Muscle layer of colon (tissue), 2 donors: ENCODE results near the gene ABTB2.
A peak's percentile ranks its signal among the peaks of the same experiment; 100 is the strongest.

Source experiments
- H3K27ac ChIP-seq: one replicate; pipeline ENCODE4 v1.7.0; 2013; ENCODE audit warnings: low read depth, mild to moderate bottlenecking, low read length, moderate library complexity
- H3K27me3 ChIP-seq, 2 donors: one replicate each; pipeline ENCODE4 v1.7.0; 2013; ENCODE audit warnings: low read length in 2 of 2, mild to moderate bottlenecking in 2 of 2; ENCODE audit not compliant: insufficient read depth in 2 of 2, control insufficient read depth in 1 of 2
- H3K36me3 ChIP-seq: one replicate; pipeline ENCODE4 v1.7.0; 2013; ENCODE audit warnings: mild to moderate bottlenecking, low read length; ENCODE audit not compliant: insufficient read depth
- H3K4me1 ChIP-seq: one replicate; pipeline ENCODE4 v1.7.0; 2013; ENCODE audit warnings: mild to moderate bottlenecking, low read length; ENCODE audit not compliant: insufficient read depth
- H3K4me3 ChIP-seq, 2 donors: one replicate each; pipeline ENCODE4 v1.7.0; 2013; ENCODE audit warnings: low read length in 2 of 2, low read depth in 1 of 2, mild to moderate bottlenecking in 1 of 2, moderate library complexity in 1 of 2
- H3K9ac ChIP-seq: one replicate; pipeline ENCODE4 v1.7.0; 2013; ENCODE audit warnings: low read length
- H3K9me3 ChIP-seq: one replicate; pipeline ENCODE4 v1.7.0; 2013; ENCODE audit warnings: mild to moderate bottlenecking, low read length
- donor health status: abdominal sarcoma.
- donor health status: Adenocarcinoma of cecum.

Gene ABTB2

GRCh38 chr11:34358728-34359547 lies 1.1 kb upstream of the ABTB2 start:
- H3K9me3 ChIP-seq = no peaks in the 10 kb centered on the region
- H3K4me1 ChIP-seq = peaks cover 18% of the 10 kb centered on the region
- peaks cover 0 to 8% of the 10 kb centered on the region in 2 donors for H3K27me3 ChIP-seq
- H3K4me3 ChIP-seq = peak overlapping the region; percentile 12 to 71
- H3K36me3 ChIP-seq = no peaks in the 10 kb centered on the region
- peak overlapping the region; percentile 39 for H3K9ac ChIP-seq
- H3K27ac ChIP-seq = peak overlapping the region; percentile 90

- Histone ChIP-seq H3K9me3 (no peaks in the 10 kb centered on the region), H3K4me3 (peak overlapping the region; percentile 12 to 71), H3K9ac (peak overlapping the region; percentile 39), H3K4me1 (peaks cover 18% of the 10 kb centered on the region), H3K27ac (peak overlapping the region; percentile 90), H3K36me3 (no peaks in the 10 kb centered on the region), H3K27me3 (peaks cover 0 to 8% of the 10 kb centered on the region in 2 donors)
Observed at GRCh38 chr11:34358258-34358727, 483 bp upstream of the ABTB2 start.

GRCh38 chr11:34356913-34357700 lies 703 bp downstream of the ABTB2 start:
- Histone ChIP-seq H3K36me3 (no peaks in the 10 kb centered on the region), H3K27ac (peak overlapping the region; percentile 35), H3K4me3 (peak overlapping the region; percentile 33 to 63), H3K27me3 (peaks cover 0 to 8% of the 10 kb centered on the region in 2 donors), H3K9me3 (no peaks in the 10 kb centered on the region), H3K9ac (no peak overlapping the region), H3K4me1 (peaks cover 18% of the 10 kb centered on the region)

- H3K4me1 ChIP-seq = peaks cover 18% of the 10 kb centered on the region
- no peaks in the 10 kb centered on the region for H3K36me3 ChIP-seq
- no peak overlapping the region for H3K27ac ChIP-seq
- H3K27me3 ChIP-seq = peaks cover 0 to 8% of the 10 kb centered on the region in 2 donors
- no peaks in the 10 kb centered on the region for H3K9me3 ChIP-seq
- peak overlapping the region; percentile 33 to 63 for H3K4me3 ChIP-seq
- no peak overlapping the region for H3K9ac ChIP-seq
Observed at GRCh38 chr11:34356576-34356912, 1.3 kb downstream of the ABTB2 start.

DNA sequence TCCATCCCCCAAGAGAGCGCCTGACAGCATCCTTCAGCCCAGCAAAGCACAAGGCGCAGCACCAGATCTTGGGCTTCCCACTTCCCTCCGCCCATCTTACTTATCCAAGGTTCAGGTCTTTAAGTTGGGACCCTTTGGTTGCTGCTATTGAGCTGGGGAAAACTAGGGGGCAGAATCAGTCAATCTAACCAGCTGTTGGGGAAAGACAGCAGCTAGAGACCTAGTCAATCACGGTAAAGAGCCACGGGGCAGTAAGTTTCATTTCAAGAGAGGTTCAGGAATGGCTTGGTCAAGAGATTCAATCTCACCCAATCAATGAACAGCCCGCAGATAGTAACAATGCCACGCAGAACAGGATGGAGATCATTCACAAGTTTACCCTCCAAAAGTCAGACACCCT lies 1.7 kb downstream of the ABTB2 start:
- H3K27ac ChIP-seq = no peak overlapping the region
- H3K36me3 ChIP-seq = no peaks in the 10 kb centered on the region
- H3K9ac ChIP-seq = no peak overlapping the region
- peaks cover 18% of the 10 kb centered on the region for H3K4me1 ChIP-seq
- H3K4me3 ChIP-seq = peak overlapping the region; percentile 33 to 63
- no peaks in the 10 kb centered on the region for H3K9me3 ChIP-seq
- peaks cover 0 to 8% of the 10 kb centered on the region in 2 donors for H3K27me3 ChIP-seq

DNA sequence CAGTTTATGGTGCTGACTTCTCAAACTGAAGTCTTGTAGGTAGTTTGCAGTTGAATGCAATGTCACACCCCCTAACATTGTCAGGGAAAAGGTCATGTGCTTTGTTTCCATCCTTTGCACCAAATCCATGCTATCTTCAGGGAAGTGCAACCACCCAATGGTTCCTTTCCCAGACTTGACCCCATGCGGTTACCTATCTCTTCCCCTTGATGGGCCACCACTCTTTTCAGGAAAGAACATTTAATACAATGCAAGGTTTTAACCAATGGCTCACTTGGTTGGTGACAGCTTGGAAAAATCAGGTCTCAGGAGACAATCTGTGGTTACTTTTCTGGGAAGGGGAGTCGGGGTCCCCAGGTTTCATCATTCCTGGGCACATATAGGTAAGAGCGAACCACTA lies 2.1 kb downstream of the ABTB2 start:
- H3K4me1 ChIP-seq = peaks cover 18% of the 10 kb centered on the region
- H3K4me3 ChIP-seq = peak overlapping the region in 1 of 2 donors; percentile 63
- no peak overlapping the region for H3K9ac ChIP-seq
- H3K9me3 ChIP-seq = no peaks in the 10 kb centered on the region
- H3K27me3 ChIP-seq = peaks cover 0 to 8% of the 10 kb centered on the region in 2 donors
- H3K36me3 ChIP-seq = no peaks in the 10 kb centered on the region
- no peak overlapping the region for H3K27ac ChIP-seq

DNA sequence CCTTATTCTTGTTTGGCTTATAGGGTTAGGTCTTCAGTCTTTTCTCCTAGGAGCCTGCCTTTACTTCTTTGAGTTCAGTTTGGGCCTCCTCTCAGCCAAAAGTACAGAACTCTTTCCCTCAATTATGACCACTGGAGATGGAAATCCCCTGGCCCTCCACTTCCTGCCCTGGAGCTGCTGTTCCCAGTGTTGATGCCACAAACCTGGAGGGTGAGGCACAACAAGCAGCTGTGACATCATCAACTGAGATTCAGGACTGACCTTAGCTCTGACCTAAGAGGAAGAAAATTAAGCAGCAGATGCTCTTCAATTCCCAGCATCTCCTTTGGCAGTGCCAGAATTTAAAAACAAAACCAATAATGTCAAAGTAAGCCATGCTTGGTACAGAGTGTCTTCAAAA lies 3.0 kb downstream of the ABTB2 start:
- peaks cover 18% of the 10 kb centered on the region for H3K4me1 ChIP-seq
- no peak overlapping the region for H3K27ac ChIP-seq
- H3K36me3 ChIP-seq = no peaks in the 10 kb centered on the region
- no peak overlapping the region for H3K9ac ChIP-seq
- no peak overlapping the region for H3K4me3 ChIP-seq
- peaks cover 0 to 8% of the 10 kb centered on the region in 2 donors for H3K27me3 ChIP-seq
- H3K9me3 ChIP-seq = no peaks in the 10 kb centered on the region

- peaks cover 0 to 8% of the 10 kb centered on the region in 2 donors for H3K27me3 ChIP-seq
- H3K9ac ChIP-seq = no peak overlapping the region
- H3K4me1 ChIP-seq = peaks cover 20% of the 10 kb centered on the region
- no peaks in the 10 kb centered on the region for H3K36me3 ChIP-seq
- no peak overlapping the region for H3K4me3 ChIP-seq
- H3K9me3 ChIP-seq = no peaks in the 10 kb centered on the region
- no peak overlapping the region for H3K27ac ChIP-seq
Observed at GRCh38 chr11:34353881-34354280, 3.9 kb downstream of the ABTB2 start.

DNA sequence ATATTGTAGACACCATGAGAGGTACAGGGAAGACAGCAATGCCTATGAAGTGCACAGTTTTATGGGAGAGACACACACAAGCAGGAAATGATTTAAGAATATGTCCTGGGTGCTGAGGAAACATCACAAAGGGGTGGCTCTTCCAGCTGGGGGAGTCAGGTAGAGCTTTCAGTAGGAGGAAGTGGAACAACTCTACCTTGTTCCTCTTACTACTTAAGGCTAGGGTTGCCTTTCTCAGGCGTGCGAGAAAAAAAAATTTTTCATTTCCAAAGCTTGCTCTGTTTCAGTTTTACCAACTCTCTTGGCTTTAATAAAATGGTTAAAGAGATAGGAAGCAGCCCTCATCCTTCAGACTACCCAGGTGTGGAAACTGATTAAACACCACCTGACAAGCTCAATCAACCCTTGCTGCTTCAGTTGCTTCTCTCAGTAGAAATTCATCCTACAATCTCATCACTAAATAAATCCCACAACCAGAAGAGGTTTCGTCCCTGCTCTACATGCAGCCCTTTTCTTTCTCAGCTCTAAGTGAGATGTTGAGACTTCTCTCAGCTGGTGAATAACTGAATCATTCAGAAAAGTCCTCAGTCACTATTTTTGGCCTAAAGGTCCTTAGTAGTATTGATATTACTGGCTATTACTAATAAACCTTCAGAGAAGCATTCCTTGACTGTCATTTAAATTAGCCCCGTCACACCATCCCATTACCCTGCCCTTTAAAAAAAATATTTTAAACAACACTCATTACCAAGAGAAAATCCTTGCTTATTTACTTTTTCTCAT lies 5.9 kb downstream of the ABTB2 start:
- H3K27ac ChIP-seq = no peak overlapping the region
- no peak overlapping the region for H3K4me3 ChIP-seq
- H3K9me3 ChIP-seq = no peaks in the 10 kb centered on the region
- peaks cover 0 to 8% of the 10 kb centered on the region in 2 donors for H3K27me3 ChIP-seq
- H3K4me1 ChIP-seq = peaks cover 20% of the 10 kb centered on the region
- H3K9ac ChIP-seq = no peak overlapping the region
- H3K36me3 ChIP-seq = no peaks in the 10 kb centered on the region

- Histone ChIP-seq H3K27ac (no peak overlapping the region), H3K4me1 (peaks cover 22% of the 10 kb centered on the region), H3K9ac (no peak overlapping the region), H3K27me3 (peaks cover 0 to 7% of the 10 kb centered on the region in 2 donors), H3K36me3 (no peaks in the 10 kb centered on the region), H3K9me3 (no peaks in the 10 kb centered on the region), H3K4me3 (no peak overlapping the region)
Observed at GRCh38 chr11:34351051-34351450, 6.8 kb downstream of the ABTB2 start.

GRCh38 chr11:34349882-34350281 lies 7.9 kb downstream of the ABTB2 start:
- Histone ChIP-seq H3K27ac (no peak overlapping the region), H3K4me1 (peaks cover 26% of the 10 kb centered on the region), H3K9me3 (no peaks in the 10 kb centered on the region), H3K27me3 (no peaks in the 10 kb centered on the region), H3K9ac (no peak overlapping the region), H3K36me3 (no peaks in the 10 kb centered on the region), H3K4me3 (no peak overlapping the region)
